Kidney (tissue), 13 donors: ENCODE data around the gene SMIM45.

Experiments
- DNase-seq, 5 donors: peaks; one replicate each; pipeline ENCODE4 v3.0.0-alpha.2; 2013 to 2020
- FAIRE-seq: peaks from 2 replicates; lab custom pipeline; 2012; peaks lifted over from hg19 to GRCh38; lab: Jason Lieb, UNC
- H3K27ac ChIP-seq, 2 donors: one replicate each; pipeline ENCODE4 v1.7.0; 2013; ENCODE audit warnings: low read depth in 2 of 2, low read length in 2 of 2, inconsistent platforms in 1 of 2
- H3K27me3 ChIP-seq: one replicate; pipeline ENCODE4 v1.7.1; 2013; ENCODE audit warnings: low read length, inconsistent platforms; ENCODE audit not compliant: control insufficient read depth, insufficient read depth
- H3K36me3 ChIP-seq, 3 donors: one replicate each; pipeline versions ENCODE4 v1.7.0 to v1.7.1; 2013; ENCODE audit warnings: low read length in 3 of 3, control low read depth in 1 of 3, inconsistent platforms in 1 of 3; ENCODE audit not compliant: insufficient read depth in 3 of 3, control insufficient read depth in 2 of 3
- H3K4me1 ChIP-seq, 3 donors: one replicate each; pipeline versions ENCODE4 v1.7.0 to v1.7.1; 2013; ENCODE audit warnings: low read length in 3 of 3, inconsistent platforms in 1 of 3, low read depth in 1 of 3; ENCODE audit not compliant: control insufficient read depth in 2 of 3, insufficient read depth in 2 of 3
- H3K4me3 ChIP-seq, 3 donors: one replicate each; pipeline versions ENCODE4 v1.7.0 to v1.8.1; 2013; ENCODE audit warnings: low read length in 3 of 3, control low read depth in 1 of 3, inconsistent platforms in 1 of 3
- H3K9ac ChIP-seq, 3 donors: one replicate each; pipeline versions ENCODE4 v1.7.0 to v1.7.1; 2013; ENCODE audit warnings: low read length in 3 of 3, control low read depth in 1 of 3, inconsistent platforms in 1 of 3
- H3K9me3 ChIP-seq, 3 donors: one replicate each; pipeline versions ENCODE4 v1.7.0 to v1.7.1; 2013; ENCODE audit warnings: low read length in 3 of 3, control low read depth in 1 of 3, inconsistent platforms in 1 of 3; ENCODE audit not compliant: control insufficient read depth in 2 of 3, insufficient read depth in 1 of 3
- intact Hi-C: fragments of 100-400 bp; cut with DNase I; formaldehyde crosslinking; loops from one replicate; pipeline ENCODE4 v1.11.1; 2022
- TF ChIP-seq, protein P1 (sequence below): IDR thresholded peaks from 3 replicates; pipeline ENCODE4 v1.5.1; 2012; ENCODE audit warnings: mild to moderate bottlenecking, moderate library complexity, borderline replicate concordance; ENCODE audit not compliant: insufficient read depth; ENCODE audit errors: extremely low read depth
- donor health status: control.
- donor health status: control.
- donor health status: control.
- donor health status: control.
- donor health status: control.
- donor health status: DM: yes; HTN: yes; CAD: no.
- donor health status: Normal renal cell carcinoma (clear cell type).

Gene SMIM45

DNA sequence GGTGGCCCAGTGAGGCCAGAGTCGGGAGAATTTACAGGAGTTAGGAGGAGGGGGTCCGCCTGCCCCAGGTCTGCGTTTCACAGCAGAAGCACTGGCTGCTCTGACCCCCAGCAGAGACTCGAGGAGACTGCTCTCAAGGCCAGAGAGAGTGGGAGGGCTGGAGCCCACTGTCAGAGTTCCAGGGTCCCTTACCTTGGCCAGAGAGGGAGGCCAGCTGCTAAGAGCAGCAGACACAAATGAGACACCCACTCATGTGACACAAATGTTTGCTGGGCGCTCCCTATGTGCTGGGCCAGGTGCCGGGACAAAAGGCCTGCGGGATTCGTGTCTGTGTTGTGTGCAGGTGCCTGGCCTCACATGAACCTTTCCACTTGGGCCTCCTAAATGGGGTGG, 22.5 kb upstream of the SMIM45 start:
- no peaks in the 10 kb centered on the region for H3K36me3 ChIP-seq
- H3K9me3 ChIP-seq: no peaks in the 10 kb centered on the region
- FAIRE-seq (no peak), DNase-seq (no peak)
- no peaks in the 10 kb centered on the region for H3K27me3 ChIP-seq
- H3K4me3 ChIP-seq: no peak overlapping the region
- no peak overlapping the region for H3K27ac ChIP-seq
- H3K4me1 ChIP-seq: no peaks in the 10 kb centered on the region
- intact Hi-C loops: no loop called here
- TF ChIP-seq, protein P1, sequence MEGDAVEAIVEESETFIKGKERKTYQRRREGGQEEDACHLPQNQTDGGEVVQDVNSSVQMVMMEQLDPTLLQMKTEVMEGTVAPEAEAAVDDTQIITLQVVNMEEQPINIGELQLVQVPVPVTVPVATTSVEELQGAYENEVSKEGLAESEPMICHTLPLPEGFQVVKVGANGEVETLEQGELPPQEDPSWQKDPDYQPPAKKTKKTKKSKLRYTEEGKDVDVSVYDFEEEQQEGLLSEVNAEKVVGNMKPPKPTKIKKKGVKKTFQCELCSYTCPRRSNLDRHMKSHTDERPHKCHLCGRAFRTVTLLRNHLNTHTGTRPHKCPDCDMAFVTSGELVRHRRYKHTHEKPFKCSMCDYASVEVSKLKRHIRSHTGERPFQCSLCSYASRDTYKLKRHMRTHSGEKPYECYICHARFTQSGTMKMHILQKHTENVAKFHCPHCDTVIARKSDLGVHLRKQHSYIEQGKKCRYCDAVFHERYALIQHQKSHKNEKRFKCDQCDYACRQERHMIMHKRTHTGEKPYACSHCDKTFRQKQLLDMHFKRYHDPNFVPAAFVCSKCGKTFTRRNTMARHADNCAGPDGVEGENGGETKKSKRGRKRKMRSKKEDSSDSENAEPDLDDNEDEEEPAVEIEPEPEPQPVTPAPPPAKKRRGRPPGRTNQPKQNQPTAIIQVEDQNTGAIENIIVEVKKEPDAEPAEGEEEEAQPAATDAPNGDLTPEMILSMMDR: no peak
- H3K9ac ChIP-seq: no peak overlapping the region

DNA sequence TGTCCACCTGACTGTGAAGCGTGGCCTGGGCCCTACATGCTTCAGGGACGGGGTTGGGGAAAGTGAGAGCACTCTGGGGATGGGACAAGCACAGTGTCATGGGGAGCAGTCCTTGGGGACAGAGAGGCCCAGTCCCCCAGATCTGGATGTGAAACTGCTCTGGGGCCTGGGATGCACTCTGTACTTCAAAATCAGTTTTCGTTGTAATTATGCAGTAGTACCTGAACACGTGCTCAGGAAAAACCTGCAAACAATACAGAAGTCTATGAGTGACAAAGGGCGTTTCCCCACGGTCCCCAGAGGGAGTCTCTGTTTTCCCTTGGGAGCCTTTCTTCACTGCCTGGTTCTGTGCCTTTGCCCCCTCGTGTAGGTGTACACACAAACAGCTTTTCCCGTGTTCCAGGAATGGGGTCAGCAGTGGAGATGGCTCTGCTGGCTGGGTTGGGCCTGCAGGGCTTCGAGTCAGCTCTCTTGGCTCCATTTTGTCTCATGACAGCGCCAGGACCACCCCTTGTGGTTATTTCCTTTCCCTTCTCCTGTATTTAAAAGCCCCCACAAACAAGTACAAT, 20.2 kb upstream of the SMIM45 start:
- H3K9ac ChIP-seq: no peak overlapping the region
- intact Hi-C loops: no loop called here
- FAIRE-seq (no peak), DNase-seq (no peak)
- no peak overlapping the region for H3K27ac ChIP-seq
- no peaks in the 10 kb centered on the region for H3K27me3 ChIP-seq
- no peaks in the 10 kb centered on the region for H3K9me3 ChIP-seq
- no peaks in the 10 kb centered on the region for H3K36me3 ChIP-seq
- H3K4me1 ChIP-seq: no peaks in the 10 kb centered on the region
- H3K4me3 ChIP-seq: no peak overlapping the region
- TF ChIP-seq, protein P1: no peak

DNA sequence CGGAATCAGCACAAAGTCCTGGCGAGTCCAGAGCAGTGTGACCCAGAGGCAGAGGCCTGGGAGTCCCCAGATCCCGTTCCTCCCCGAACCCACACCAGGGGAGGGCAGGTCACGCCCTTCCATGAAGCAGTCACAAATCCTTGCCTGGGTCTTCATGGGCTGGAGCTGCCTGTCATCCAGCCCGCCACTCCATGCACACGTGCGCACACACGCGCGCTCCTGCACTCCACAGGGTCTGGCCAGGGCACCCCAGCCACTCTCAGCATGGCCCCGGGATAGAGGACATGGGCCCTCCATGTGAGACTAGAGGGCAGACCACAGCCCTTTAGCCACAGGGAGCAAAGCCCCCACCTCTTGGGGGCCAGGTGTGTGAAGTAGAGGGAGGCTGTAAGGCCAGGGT, 19.6 kb upstream of the SMIM45 start:
- FAIRE-seq (no peak), DNase-seq (no peak)
- H3K9ac ChIP-seq: no peak overlapping the region
- no peaks in the 10 kb centered on the region for H3K36me3 ChIP-seq
- no peak overlapping the region for H3K27ac ChIP-seq
- no peaks in the 10 kb centered on the region for H3K4me1 ChIP-seq
- no peak overlapping the region for H3K4me3 ChIP-seq
- no peaks in the 10 kb centered on the region for H3K9me3 ChIP-seq
- intact Hi-C loops: no loop called here
- no peaks in the 10 kb centered on the region for H3K27me3 ChIP-seq
- TF ChIP-seq, protein P1: no peak
